DOHH2 (cell line): ENCODE results near the gene TMEM171.

Experiments
- H3F3A ChIP-seq: fragments of 200-600 bp; sonication (generic), shearing (Covaris generic); 2 replicates; pipeline ENCODE4 v1.6.0; 2016; ENCODE audit warnings: antibody characterized with exemption, mild to moderate bottlenecking; ENCODE audit not compliant: control insufficient read depth, insufficient read depth
- H3K27ac ChIP-seq: fragments of 200-600 bp; sonication (generic); 2 replicates; pipeline ENCODE4 v1.5.1; 2014; ENCODE audit warnings: low read depth, mild to moderate bottlenecking, low read length, moderate library complexity
- H3K27me3 ChIP-seq: fragments of 200-600 bp; sonication (generic); 2 replicates; pipeline ENCODE4 v1.6.1; 2014; ENCODE audit warnings: mild to moderate bottlenecking, low read length, mixed read lengths; ENCODE audit not compliant: control insufficient read depth
- H3K36me3 ChIP-seq: fragments of 200-600 bp; sonication (generic); 2 replicates; pipeline ENCODE4 v1.6.1; 2014; ENCODE audit warnings: mild to moderate bottlenecking, low read length, moderate library complexity, mixed read lengths; ENCODE audit not compliant: control insufficient read depth
- H3K4me1 ChIP-seq: fragments of 200-600 bp; sonication (generic); 2 replicates; pipeline ENCODE4 v1.6.1; 2014; ENCODE audit warnings: mild to moderate bottlenecking, low read length, mixed read lengths; ENCODE audit not compliant: control insufficient read depth
- H3K4me2 ChIP-seq: fragments of 200-600 bp; sonication (generic); 2 replicates; pipeline ENCODE4 v1.6.0; 2014; ENCODE audit warnings: mild to moderate bottlenecking, low read length, moderate library complexity
- H3K4me3 ChIP-seq: fragments of 200-600 bp; sonication (generic); 2 replicates; pipeline ENCODE4 v1.5.1; 2014; ENCODE audit warnings: mild to moderate bottlenecking, low read length, mixed read lengths
- H3K79me2 ChIP-seq: fragments of 200-600 bp; sonication (generic); 2 replicates; pipeline ENCODE4 v1.6.1; 2014; ENCODE audit warnings: mild to moderate bottlenecking, low read length, mixed read lengths; ENCODE audit not compliant: control insufficient read depth
- H3K9me2 ChIP-seq: fragments of 200-600 bp; sonication (generic); replicated peaks from 2 replicates; pipeline ENCODE4 v1.6.1; 2014; ENCODE audit warnings: mild to moderate bottlenecking, low read length, mixed read lengths; ENCODE audit not compliant: control insufficient read depth
- H3K9me3 ChIP-seq: fragments of 200-600 bp; sonication (generic); 2 replicates; pipeline ENCODE4 v1.6.1; 2014; ENCODE audit warnings: antibody characterized with exemption, low read length, mixed read lengths; ENCODE audit not compliant: control insufficient read depth, insufficient read depth
- H4K20me1 ChIP-seq: fragments of 200-600 bp; sonication (generic); 2 replicates; pipeline ENCODE4 v1.6.0; 2014; ENCODE audit warnings: low read depth, mild to moderate bottlenecking, antibody characterized with exemption, low read length, moderate library complexity; ENCODE audit not compliant: control insufficient read depth, insufficient read depth
- CTCF ChIP-seq: fragments of 200-600 bp; sonication (generic); IDR thresholded peaks from one replicate; pipeline ENCODE4 v1.5.1; 2014; ENCODE audit warnings: antibody characterized with exemption, mild to moderate bottlenecking, low read depth, low read length; ENCODE audit not compliant: poor library complexity, severe bottlenecking
- EZH2phosphoT487 ChIP-seq: fragments of 200-600 bp; sonication (generic); IDR thresholded peaks from 2 replicates; pipeline ENCODE4 v1.6.1; 2017; ENCODE audit warnings: borderline replicate concordance, mild to moderate bottlenecking, antibody characterized with exemption, low read length, moderate library complexity, mixed read lengths

The TMEM171 gene

GRCh38 chr5:73137563-73138530 lies 17.5 kb downstream of the TMEM171 start:
- Histone ChIP-seq H3K9me2 (no peaks in the 10 kb centered on the region), H3K4me2 (no peak overlapping the region), H3F3A (no peaks in the 10 kb centered on the region), H3K4me1 (peaks cover 35% of the 10 kb centered on the region), H3K27ac (no peak overlapping the region), H3K4me3 (no peak overlapping the region), H3K79me2 (no peaks in the 10 kb centered on the region), H3K36me3 (no peaks in the 10 kb centered on the region), H3K9me3 (no peaks in the 10 kb centered on the region), H3K27me3 (no peaks in the 10 kb centered on the region), H4K20me1 (no peaks in the 10 kb centered on the region)
- TF ChIP-seq CTCF (no peak), EZH2phosphoT487 (no peak)

GRCh38 chr5:73139485-73139884 lies 19.1 kb downstream of the TMEM171 start:
- H3K9me3 ChIP-seq: no peaks in the 10 kb centered on the region
- no peak overlapping the region for H3K27ac ChIP-seq
- H3K79me2 ChIP-seq: no peaks in the 10 kb centered on the region
- TF ChIP-seq CTCF: no peak
- TF ChIP-seq EZH2phosphoT487: no peak
- H4K20me1 ChIP-seq: no peaks in the 10 kb centered on the region
- H3K4me1 ChIP-seq: peaks cover 35% of the 10 kb centered on the region
- H3K4me2 ChIP-seq: no peak overlapping the region
- no peaks in the 10 kb centered on the region for H3F3A ChIP-seq
- H3K27me3 ChIP-seq: no peaks in the 10 kb centered on the region
- H3K4me3 ChIP-seq: no peak overlapping the region
- no peaks in the 10 kb centered on the region for H3K36me3 ChIP-seq
- no peaks in the 10 kb centered on the region for H3K9me2 ChIP-seq

GRCh38 chr5:73140801-73141200 lies 20.4 kb downstream of the TMEM171 start:
- Histone ChIP-seq H3K4me2 (no peak overlapping the region), H3K9me3 (no peaks in the 10 kb centered on the region), H3K27ac (no peak overlapping the region), H3F3A (no peaks in the 10 kb centered on the region), H4K20me1 (no peaks in the 10 kb centered on the region), H3K27me3 (no peaks in the 10 kb centered on the region), H3K79me2 (no peaks in the 10 kb centered on the region), H3K36me3 (no peaks in the 10 kb centered on the region), H3K4me1 (peaks cover 27% of the 10 kb centered on the region), H3K9me2 (no peaks in the 10 kb centered on the region), H3K4me3 (no peak overlapping the region)
- no peak for TF ChIP-seq EZH2phosphoT487

GRCh38 chr5:73142035-73142434 lies 21.7 kb downstream of the TMEM171 start:
- Histone ChIP-seq H4K20me1 (no peaks in the 10 kb centered on the region), H3K4me2 (no peak overlapping the region), H3K9me3 (no peaks in the 10 kb centered on the region), H3K9me2 (no peaks in the 10 kb centered on the region), H3K4me1 (peaks cover 15% of the 10 kb centered on the region), H3K79me2 (no peaks in the 10 kb centered on the region), H3K27ac (no peak overlapping the region), H3K36me3 (no peaks in the 10 kb centered on the region), H3K27me3 (no peaks in the 10 kb centered on the region), H3K4me3 (no peak overlapping the region), H3F3A (no peaks in the 10 kb centered on the region)
- TF ChIP-seq EZH2phosphoT487 (no peak), CTCF (no peak)
